AG08395 (cell line): ENCODE data around the gene CD164L2.

ENCODE experiments used
- DNase-seq: peaks from one replicate; pipeline ENCODE4 v3.0.0; 2012; ENCODE audit warnings: mixed read lengths, low spot score

CD164L2 gene

DNA sequence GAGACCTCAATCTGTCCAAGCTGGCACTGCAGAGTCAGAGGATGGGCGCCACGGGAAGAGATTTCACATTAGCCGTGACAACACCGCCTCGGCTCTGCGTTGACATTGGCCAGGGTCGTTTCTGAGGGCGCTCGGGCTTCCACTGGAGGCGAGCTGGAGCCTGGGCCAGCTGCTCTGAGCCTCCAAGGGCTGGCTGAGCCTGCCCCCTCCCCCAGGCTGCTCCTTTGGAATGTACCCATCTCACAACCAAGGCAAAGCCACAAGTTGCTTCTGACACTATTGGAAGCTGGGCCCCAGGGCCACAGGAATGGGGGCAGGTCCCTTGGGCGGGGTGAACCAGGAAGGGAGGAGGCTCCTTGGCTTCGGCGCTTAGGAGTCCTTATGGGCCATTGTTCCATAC, 21.9 kb upstream of the CD164L2 start:
- DNase-seq: peak; percentile 67

DNA sequence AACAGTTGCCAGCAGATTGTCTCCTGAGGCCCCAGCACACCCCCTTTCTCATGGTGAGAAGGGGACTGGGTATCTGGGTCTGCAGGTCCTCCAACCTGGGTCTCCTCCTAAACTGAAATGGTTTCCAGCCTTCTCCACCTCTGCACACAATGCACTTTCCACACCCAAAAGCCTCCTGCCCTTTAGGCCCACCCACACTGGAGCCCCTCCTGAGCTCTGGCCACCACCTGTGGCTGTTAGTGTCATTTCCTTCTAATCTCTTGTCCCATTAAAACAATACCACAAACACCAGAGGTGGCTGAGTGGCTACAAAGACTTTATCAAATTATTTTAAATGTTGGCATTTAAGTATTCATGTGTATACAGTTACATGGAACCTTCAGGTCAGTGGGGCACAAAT, 20.8 kb upstream of the CD164L2 start:
- no peak for DNase-seq

DNA sequence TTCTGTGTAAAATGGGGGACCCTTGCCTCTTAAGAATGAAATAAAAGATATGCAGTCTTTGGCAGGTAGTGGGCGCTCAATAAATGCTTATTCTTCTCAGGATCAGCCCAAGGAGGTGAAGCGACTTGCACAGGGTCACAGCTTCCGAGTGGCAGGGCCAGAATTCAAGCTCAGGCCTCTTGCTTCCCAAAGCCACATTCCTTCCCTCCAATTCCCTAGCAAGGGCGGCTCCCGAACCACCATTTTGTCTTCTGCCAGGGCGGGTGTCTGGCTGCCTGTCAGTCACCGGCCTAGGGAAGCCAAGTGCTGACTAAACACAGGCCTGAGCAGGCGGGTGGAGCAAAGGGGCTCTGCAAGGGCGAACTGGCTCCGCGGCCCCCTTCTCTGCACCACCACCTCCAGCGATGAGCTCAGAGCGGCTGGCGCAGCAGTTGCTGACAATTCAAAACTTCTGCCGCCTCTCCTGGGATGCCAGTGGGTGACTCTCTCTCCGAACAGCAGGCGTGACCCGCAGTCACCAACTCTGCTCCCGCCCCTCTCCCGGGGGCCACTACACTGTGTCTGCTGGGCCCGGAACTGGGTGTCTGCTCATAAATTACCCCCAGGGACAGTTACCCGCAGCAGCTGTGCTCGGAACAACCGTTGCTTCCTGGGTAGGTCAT, 20.1 kb upstream of the CD164L2 start:
- DNase-seq: peak; percentile 72

DNA sequence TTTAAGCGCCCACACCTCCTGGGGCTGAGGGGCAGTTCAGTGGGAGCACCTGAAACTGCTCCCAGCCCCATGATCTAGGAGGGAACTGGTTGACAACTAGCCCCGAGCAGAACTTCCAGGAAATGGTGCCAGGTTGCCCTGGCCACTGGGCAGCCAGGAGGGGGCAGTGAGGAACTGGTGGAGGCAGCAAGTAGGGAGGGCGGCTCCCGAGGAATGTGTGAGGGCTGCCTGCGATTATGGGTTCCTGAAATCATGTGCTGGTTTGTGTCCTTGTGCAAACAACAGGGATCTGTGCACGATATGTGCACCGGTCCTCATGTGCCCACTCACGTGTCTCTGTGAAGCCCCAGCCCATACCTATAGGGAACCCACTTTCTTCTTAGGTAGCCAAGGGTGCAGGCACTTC, 19.2 kb upstream of the CD164L2 start:
- peak; percentile 75 for DNase-seq

DNA sequence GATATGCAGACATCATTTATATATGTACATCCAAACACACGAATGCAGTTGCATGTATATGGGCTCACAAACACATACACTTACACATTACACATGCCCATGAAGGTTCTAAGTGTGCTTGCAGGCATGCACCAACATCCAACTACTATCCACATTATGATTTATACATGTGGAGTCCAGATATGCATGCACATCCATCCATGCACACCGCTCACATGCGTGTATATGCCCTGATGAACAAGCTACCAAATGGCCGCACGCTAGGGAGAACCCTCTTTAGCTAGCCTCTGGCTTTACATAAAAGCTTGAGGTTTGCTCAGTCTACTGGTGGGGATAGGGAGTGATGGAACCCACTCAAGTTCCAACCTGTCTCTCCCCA, 17.8 kb upstream of the CD164L2 start:
- no peak for DNase-seq

DNA sequence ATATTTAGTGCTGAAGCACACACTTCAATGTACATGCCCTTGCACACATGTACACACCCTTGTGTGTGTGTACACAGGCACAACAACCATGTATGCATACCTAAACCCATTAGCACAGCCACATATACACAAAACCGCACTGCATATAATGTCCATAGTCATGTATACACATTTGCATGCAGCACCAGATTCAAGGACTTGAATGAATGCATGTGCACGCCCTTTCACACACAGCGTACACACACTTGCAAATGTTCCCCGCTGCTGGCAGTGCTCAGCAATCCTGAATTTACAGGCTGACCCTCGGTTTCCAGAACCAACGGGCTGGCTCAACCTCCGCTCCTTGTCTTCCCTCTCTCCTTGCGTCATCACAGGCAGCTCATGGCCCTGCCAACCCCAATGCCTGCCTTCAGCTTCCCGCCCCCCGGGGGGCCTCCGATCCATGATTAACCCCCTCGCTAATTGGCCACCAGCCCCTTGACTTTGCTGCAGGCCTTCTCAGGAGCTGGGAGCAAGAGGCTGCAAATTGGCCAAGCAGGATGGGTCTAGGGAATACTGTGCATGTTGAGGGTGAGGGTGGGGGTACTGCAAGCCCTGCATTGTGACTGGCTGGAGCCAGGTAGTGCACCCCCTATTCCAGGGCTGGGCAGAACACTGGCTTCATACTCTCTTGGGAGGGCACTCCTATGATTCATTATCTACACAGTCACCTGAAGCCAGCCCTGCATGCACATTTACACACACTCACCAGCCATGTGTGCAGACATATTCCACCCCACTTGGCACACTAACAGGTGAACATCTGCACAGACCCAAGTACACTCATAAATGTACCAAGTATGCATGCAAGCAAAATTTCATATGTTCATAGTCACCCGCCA, 17.2 kb upstream of the CD164L2 start:
- DNase-seq: peak; percentile 20

DNA sequence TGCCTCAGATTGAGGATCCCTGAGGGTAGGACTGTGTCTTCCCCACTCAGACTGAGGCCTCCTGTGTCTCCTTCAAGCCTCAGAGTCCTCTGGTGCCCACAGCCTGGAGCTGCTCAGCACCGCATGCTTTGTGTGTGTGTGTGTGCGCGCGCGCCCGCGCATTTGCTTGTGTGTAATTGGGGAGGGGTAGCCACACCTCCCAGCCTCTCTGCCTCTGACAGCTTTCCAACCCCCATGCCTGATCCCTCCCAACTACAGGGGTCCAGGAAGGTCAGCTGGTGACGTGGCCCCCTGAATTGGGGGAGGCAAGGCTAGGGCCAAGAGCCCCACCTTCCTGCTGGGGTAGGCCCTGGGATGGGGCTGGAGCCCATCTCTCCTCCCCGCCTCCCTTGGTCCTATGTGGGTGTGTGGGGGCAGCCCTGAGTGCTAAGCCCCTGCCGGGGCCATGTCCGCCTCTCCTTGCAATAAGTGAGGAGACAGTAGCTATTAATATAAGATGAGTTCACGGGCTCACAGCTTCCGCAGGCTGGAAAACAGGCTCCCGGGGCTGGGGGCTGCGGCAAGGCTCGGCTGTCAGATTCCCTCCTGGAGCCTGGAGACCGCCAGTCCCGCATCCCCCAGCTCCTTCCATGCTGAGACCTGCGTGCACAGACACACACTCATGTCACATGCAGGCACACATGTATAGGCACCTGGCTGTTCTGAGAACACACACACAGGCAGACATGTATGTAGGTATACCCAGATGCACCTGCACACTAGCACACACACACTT, 16.3 kb upstream of the CD164L2 start:
- DNase-seq: no peak

DNA sequence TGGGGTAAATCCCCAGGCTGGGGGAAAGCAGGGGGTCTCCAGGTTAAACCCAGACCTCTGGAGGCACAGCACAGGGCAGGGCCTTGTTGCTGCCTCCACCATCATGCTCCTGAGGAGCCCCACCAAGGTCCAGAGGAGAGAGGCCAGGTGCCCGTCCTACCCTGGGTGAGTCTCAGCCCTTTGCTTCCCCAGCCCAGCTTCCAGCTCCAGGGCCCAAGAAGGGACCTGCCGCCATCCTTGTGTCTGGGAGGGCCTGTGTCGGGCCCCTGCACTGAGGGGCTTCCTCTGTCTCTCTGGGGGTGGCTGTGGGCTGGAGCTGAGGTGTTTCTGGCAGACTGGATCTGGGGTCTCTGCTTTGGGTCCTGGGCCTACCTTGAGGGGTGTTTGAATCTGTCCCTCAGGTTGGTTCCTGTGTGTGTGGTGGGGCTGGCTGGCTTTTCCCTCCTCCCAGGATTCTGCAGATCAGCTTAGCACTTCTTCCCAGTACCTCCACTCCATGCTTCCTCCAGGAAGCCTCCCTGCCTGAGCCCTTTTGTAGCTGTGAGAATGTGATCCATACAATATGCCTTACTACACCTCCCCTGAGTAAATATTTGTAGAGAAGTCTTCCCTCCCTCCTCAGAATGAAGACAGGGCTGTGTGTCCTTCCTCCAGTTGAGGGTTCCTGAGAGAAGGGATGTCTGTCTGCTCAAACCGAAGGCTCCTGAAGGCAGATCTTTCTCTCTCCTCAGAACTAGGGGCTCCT, 15.4 kb upstream of the CD164L2 start:
- no peak for DNase-seq

DNA sequence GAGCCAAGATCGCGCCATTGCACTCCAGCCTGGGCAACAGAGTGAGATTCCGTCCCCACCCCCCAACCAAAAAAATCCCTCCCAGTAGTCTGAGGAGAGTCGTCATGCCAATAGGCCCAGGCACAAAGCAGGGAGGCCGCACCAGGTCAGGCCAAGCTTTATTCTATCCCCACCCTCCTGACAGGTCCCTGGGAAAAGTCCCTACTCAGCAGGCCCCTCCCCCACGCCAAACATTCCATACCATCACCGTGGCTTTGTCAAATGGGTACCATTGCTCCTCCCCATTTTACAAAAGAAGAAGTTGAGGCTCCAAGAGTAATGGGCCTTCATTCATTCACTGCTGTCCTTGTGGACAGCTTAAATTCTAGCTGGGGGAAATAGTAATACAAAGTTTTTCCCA, 14.6 kb upstream of the CD164L2 start:
- DNase-seq: no peak

DNA sequence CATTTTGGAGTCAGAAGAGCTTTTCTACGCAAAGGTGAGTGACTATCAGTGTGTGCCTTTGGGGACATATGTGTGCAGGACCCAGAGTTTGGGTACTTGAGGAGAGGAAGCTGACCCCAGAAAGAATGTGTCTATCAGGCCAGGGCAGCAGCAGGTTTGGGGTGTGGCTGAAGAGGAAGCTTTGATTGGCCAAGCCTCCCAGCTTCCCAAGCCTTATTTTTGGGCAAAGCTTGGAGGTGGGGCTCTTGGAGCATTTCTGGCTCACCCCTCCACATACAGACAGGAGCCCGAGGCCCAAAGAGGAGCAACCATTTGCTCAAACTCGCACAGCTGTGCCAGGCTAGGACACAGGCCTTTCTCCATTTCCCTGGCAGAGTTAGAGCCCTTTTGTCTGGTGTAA, 14.0 kb upstream of the CD164L2 start:
- DNase-seq: no peak

DNA sequence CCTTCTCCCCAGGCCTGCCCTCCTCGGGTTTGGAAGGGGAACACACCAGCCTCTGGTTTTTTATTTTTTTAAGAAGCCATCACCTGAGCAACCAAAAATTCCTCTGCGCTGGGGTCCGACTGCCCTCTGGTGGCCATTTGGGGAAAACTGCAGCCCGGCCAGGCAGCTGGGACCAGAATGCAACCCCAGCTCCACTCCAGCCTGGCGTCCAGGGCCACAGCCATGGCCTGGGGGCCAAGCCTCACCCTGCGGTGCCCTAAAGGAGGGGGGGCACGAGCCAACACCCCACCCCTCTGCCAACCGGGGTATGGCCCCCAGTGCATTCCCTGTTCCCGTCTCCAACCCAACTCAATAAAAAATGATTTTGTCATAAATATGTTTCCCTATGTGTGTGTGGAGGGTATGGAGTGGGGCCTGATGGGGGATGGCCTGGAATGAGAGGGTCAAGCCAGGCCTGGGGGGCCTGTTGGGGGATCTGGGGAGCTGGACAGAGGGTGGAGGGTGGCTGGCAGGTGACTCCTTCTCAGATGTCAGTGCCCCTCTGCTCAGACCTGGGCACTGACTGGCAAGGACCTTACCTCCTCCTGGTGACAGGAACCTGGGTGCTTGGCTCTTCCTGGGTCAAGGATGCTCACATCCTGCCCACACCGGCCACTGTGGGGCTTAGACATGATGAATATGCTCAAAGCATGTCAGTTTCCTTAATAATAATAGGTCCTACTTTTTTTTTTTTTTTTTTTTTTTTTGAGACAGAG, 12.5 kb upstream of the CD164L2 start:
- DNase-seq: peak; percentile 79

DNA sequence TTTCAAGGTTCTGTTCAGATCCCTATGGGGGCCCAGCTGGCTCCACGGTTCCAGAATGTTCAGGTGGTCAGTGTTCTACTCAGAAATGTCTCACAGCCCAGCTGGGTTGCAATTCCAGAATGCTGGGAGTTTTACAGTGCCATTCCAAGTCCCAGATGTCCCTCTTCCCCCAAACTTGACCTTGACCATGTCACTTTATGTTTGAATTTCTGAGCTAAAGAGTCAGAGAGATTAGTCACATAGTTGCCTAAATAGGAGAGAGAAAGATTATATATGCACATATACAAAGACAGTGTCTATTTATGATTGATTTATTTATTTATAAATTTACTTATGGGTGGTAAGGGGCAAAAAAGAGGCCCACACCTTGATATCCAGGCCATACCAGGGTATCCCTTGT, 11.8 kb upstream of the CD164L2 start:
- no peak for DNase-seq

DNA sequence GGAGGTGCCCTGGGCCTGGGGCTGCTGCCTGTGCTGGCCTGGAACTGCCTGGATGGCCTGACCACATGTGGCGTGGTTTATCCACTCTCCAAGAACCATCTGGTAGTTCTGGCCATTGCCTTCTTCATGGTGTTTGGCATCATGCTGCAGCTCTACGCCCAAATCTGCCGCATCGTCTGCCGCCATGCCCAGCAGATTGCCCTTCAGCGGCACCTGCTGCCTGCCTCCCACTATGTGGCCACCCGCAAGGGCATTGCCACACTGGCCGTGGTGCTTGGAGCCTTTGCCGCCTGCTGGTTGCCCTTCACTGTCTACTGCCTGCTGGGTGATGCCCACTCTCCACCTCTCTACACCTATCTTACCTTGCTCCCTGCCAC, 11.1 kb upstream of the CD164L2 start:
- DNase-seq: no peak

DNA sequence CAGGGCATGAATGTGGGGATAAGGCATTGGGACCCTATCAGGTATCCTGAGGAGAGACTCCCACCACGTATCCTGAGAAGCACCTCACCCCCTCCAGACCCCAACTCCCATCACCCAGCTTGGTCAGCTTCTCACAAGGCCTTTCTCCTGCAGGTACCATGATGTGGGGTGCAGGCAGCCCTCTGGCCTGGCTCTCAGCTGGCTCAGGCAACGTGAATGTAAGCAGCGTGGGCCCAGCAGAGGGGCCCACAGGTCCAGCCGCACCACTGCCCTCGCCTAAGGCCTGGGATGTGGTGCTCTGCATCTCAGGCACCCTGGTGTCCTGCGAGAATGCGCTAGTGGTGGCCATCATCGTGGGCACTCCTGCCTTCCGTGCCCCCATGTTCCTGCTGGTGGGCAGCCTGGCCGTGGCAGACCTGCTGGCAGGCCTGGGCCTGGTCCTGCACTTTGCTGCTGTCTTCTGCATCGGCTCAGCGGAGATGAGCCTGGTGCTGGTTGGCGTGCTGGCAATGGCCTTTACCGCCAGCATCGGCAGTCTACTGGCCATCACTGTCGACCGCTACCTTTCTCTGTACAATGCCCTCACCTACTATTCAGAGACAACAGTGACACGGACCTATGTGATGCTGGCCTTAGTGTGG, 10.6 kb upstream of the CD164L2 start:
- DNase-seq: no peak

DNA sequence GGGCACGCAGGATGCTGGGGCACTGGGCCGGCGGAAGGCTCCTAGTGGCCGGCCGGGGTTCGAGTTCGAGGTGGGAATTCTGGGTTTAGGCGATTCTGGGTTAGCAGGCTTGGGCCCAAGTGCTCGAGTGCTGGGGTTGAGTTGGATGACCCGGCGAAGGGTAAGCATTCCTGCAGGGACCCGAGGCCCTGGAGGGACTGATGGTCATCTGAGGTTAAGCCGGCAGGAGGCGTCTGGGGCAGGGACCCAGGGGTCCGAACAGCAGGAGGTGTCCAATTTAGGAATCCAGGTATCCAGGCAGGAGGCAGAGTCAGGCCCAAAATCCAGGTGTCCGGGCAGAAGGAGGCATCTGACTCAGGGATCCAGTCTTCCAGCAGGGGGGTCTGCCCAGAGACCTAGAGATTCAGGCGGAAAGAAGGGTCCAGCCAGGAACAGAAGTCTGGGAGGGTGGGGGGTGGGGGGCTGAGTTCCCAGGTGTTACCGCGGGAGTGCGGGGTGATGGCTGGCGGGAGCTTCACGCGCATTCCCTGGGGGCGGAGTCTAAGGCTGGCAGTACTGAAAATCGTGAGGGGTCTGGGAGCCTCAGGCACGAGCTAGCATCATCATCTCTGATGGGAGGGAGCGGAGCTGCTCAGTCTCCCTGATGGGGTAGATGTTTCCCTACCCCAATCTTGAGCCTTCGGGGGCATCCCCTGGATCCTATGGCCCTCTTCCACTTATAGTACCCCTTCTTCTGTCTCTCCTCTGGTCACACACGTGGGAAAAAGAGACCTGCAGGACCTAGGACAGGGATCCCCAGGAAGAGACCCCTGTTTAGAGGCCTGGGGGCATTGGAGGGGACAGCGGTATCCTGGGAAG, 9.9 kb upstream of the CD164L2 start:
- no peak for DNase-seq

DNA sequence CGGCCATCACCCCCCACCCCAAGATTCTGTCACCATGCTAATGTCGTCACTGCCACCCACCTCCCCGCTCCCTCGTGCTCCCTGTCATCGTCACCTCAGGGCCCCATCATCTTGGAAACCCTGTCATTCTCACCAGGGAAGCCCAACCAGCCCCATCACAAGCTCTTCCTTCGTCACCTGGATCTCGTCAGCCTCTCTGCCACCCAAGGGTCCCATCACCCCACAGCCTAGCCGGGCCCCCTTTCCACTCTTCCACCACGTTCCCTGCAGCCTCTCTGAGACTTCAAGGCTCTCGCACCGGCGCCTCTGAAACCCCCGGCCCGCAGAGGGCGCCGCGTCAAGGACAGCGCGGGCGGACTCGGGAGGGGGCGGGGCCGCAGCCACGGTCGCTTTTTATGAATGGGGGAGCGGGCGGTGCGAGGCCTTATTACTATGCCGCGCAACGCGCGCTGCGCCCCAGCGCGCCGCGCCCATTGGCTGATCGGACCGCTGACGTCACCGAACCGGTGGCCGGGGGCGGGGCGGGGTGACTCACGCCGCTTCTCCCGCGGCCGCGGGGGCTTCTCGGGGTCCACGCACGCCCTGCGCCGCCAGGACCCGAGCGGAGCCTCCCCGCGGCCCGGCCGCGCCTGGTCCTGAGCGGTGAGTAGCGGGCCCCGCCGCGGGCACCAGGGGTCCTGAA, 9.1 kb upstream of the CD164L2 start, which contains the start of gene GPR3:
TSS of gene GPR3 (plus strand) at position 527 of the 682 bp plus-strand sequence. CDS start 1,177 bp downstream, outside the sequence.
- peak; percentile 97 for DNase-seq

DNA sequence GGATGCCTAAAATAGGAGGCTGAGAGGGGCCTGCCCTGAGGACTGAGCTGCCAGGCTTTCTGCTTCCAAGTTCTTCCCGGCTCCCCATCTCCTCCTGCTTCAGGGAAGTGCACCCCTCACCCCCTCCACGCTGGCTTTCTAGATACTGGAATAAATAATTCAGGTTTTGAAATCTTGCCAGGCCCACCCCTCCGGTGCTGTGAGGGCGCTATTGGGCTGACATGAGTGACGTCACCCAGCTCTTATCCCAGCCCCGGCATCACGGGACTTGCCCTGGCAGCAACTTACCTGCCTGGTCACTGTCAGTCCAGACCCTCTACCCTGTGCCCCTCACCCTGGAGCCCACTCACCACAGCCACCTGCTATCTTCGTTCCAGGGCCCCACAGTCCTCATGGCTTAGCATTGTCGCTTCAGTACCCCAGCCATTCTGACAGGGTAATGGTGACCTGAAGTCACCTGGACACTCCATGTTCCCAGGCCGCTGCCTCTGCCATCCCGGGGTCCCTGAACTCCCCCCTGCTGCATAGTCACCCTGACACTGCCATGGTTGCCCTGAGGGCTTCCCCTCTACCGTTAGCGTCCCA, 8.5 kb upstream of the CD164L2 start:
- DNase-seq: peak; percentile 51

DNA sequence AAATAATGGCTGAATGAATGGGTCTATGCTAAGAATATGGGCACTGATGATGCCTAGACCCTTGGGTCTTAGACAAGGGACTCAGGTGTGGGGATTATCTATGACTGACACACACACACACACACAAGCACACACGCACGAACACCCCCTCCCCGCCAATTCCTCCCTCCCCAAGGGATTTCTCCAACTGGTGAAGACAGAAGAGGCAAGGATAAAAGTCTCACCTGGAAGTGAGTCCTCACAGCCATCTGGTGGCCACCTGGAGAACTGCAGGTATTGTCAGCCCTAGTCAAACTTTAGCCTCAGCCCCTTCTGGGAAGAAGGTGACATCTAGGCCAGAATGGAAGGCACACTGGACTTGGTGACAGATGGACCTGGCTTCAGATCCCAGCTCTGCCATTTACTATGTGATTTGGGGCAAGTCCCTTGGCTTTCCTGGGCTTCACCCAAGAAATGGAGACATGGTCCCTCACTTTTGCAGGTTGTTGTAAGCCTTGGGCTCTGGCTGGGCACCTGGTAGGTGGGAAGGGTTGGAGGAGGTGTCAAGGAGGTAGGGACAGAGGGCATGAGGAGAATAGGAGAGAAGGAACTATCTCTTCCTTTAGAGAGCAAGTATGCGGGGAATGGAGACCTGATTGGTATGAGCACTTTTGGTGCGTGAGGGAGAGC, 5.3 kb upstream of the CD164L2 start:
- peak; percentile 51 for DNase-seq
